GM23338 (cell line): Measurements from ENCODE around the gene CERS5. TPM values are rescaled to one million over a fixed set of nuclear protein-coding genes. Genes with fewer than 3 reads are reported as not detected.

Experiments
- ATAC-seq: fragments of 200-7000 bp; cut with Tn5 transposase; 3 replicates; pipeline ENCODE4 v1.9.1; 2020
- DNase-seq: peaks from one replicate; pipeline ENCODE4 v3.0.0-alpha.2; 2015; ENCODE audit warnings: low spot score
- H2AFZ ChIP-seq: fragments of 200-600 bp; sonication (generic); 2 replicates; pipeline ENCODE4 v1.8.0; 2016; ENCODE audit warnings: antibody characterized with exemption, mild to moderate bottlenecking, moderate library complexity
- H3F3A ChIP-seq: fragments of 200-600 bp; sonication (generic); replicated peaks from 2 replicates; pipeline ENCODE4 v1.8.0; 2017; ENCODE audit warnings: antibody characterized with exemption, mixed run types, low read depth
- H3K27ac ChIP-seq: fragments of 200-600 bp; sonication (generic); 2 replicates; pipeline ENCODE4 v1.6.1; 2016; ENCODE audit warnings: low read depth
- H3K27me3 ChIP-seq: fragments of 200-600 bp; sonication (generic); 2 replicates; pipeline ENCODE4 v1.8.0; 2016; ENCODE audit warnings: mild to moderate bottlenecking, mixed run types, moderate library complexity; ENCODE audit not compliant: insufficient read depth
- H3K36me3 ChIP-seq: fragments of 200-600 bp; sonication (generic); 2 replicates; pipeline ENCODE4 v1.8.0; 2016; ENCODE audit warnings: mild to moderate bottlenecking; ENCODE audit not compliant: insufficient read depth
- H3K4me1 ChIP-seq: fragments of 200-600 bp; sonication (generic); 2 replicates; pipeline ENCODE4 v1.8.0; 2016; ENCODE audit warnings: mild to moderate bottlenecking, moderate library complexity; ENCODE audit not compliant: insufficient read depth
- H3K4me2 ChIP-seq: fragments of 200-600 bp; sonication (generic); 2 replicates; pipeline ENCODE4 v1.7.1; 2017; ENCODE audit warnings: mixed run types
- H3K4me3 ChIP-seq: fragments of 200-600 bp; sonication (generic); 2 replicates; pipeline ENCODE4 v1.6.1; 2016; ENCODE audit warnings: mixed run types
- H3K79me2 ChIP-seq: fragments of 200-600 bp; sonication (generic); replicated peaks from 2 replicates; pipeline ENCODE4 v1.8.0; 2017; ENCODE audit warnings: mild to moderate bottlenecking; ENCODE audit not compliant: insufficient read depth
- H3K9me2 ChIP-seq: fragments of 200-600 bp; sonication (generic); 2 replicates; pipeline ENCODE4 v1.8.0; 2017; ENCODE audit not compliant: insufficient read depth
- H4K20me1 ChIP-seq: fragments of 200-600 bp; sonication (generic); replicated peaks from 2 replicates; pipeline ENCODE4 v1.8.0; 2017; ENCODE audit warnings: mild to moderate bottlenecking; ENCODE audit not compliant: insufficient read depth
- H3K27ac Mint-ChIP-seq: 2 replicates; pipeline ENCODE4 v1.8.0; 2020; ENCODE audit warnings: inconsistent platforms, mild to moderate bottlenecking, moderate library complexity, mixed read lengths
- H3K27me3 Mint-ChIP-seq: 3 replicates; pipeline ENCODE4 v1.8.0; 2022; ENCODE audit warnings: low read depth, mild to moderate bottlenecking, moderate library complexity, mixed read lengths, inconsistent platforms; ENCODE audit not compliant: insufficient read depth, poor library complexity
- H3K36me3 Mint-ChIP-seq: 3 replicates; pipeline ENCODE4 v1.8.0; 2021; ENCODE audit warnings: low read depth, mild to moderate bottlenecking, inconsistent platforms, moderate library complexity, mixed read lengths
- H3K4me1 Mint-ChIP-seq: 3 replicates; pipeline ENCODE4 v1.8.0; 2020; ENCODE audit warnings: mild to moderate bottlenecking, inconsistent platforms, mixed read lengths
- H3K4me3 Mint-ChIP-seq: 3 replicates; pipeline ENCODE4 v1.8.0; 2021; ENCODE audit warnings: moderate library complexity, mild to moderate bottlenecking, inconsistent platforms, mixed read lengths
- H3K9me3 Mint-ChIP-seq: 3 replicates; pipeline ENCODE4 v1.8.0; 2020; ENCODE audit warnings: moderate library complexity, mild to moderate bottlenecking, inconsistent platforms, mixed read lengths
- CREB1 ChIP-seq: fragments of 250-450 bp; sonication (Bioruptor Pico); IDR thresholded peaks from 2 replicates; pipeline ENCODE4 v1.5.0; 2020; ENCODE audit warnings: low read depth, mild to moderate bottlenecking, moderate library complexity
- CTCF ChIP-seq, 2 experiments: fragments of 200-600 bp in 1 of 2; sonication (generic) in 1 of 2; conservative IDR thresholded peaks; 2 replicates each; pipeline versions ENCODE4 v1.5.1 to v1.6.1; 2016 to 2017; ENCODE audit warnings: antibody characterized with exemption in 2 of 2, low read depth in 2 of 2, mild to moderate bottlenecking in 2 of 2, moderate library complexity in 1 of 2
- ETS1 ChIP-seq: IDR thresholded peaks from 2 replicates; pipeline ENCODE4 v1.6.1; 2016; ENCODE audit warnings: antibody characterized with exemption
- EZH2 ChIP-seq: fragments of 200-600 bp; sonication (generic); IDR thresholded peaks from one replicate; pipeline ENCODE4 v1.8.0; 2017; ENCODE audit warnings: antibody characterized with exemption, mild to moderate bottlenecking, low read depth; ENCODE audit not compliant: unreplicated experiment
- EZH2phosphoT487 ChIP-seq: fragments of 200-600 bp; sonication (generic); IDR thresholded peaks from one replicate; pipeline ENCODE4 v1.8.1; 2018; ENCODE audit warnings: antibody characterized with exemption; ENCODE audit not compliant: unreplicated experiment
- JUNB ChIP-seq: IDR thresholded peaks from one replicate; pipeline ENCODE4 v1.6.1; 2016; ENCODE audit warnings: antibody characterized with exemption; ENCODE audit not compliant: unreplicated experiment
- NANOG ChIP-seq: IDR thresholded peaks from 2 replicates; pipeline ENCODE4 v1.6.1; 2016; ENCODE audit warnings: antibody characterized with exemption, borderline replicate concordance
- POLR2AphosphoS5 ChIP-seq: IDR thresholded peaks from 2 replicates; pipeline ENCODE4 v1.6.1; 2016; ENCODE audit warnings: antibody characterized with exemption, low read depth
- REST ChIP-seq: IDR thresholded peaks from one replicate; pipeline ENCODE4 v1.6.1; 2018; ENCODE audit warnings: antibody characterized with exemption; ENCODE audit not compliant: unreplicated experiment
- STAT1 ChIP-seq: IDR thresholded peaks from one replicate; pipeline ENCODE4 v1.6.1; 2016; ENCODE audit warnings: antibody characterized with exemption; ENCODE audit not compliant: unreplicated experiment
- ZNF114 ChIP-seq: fragments of 250-450 bp; sonication (Bioruptor Pico); IDR thresholded peaks from 2 replicates; pipeline ENCODE4 v1.5.0; 2020; ENCODE audit warnings: mild to moderate bottlenecking, moderate library complexity
- ZNF331 ChIP-seq: fragments of 250-450 bp; sonication (Bioruptor Pico); IDR thresholded peaks from 2 replicates; pipeline ENCODE4 v1.5.0; 2020; ENCODE audit warnings: low read depth, mild to moderate bottlenecking, moderate library complexity
- ZNF462 ChIP-seq: fragments of 250-450 bp; sonication (Bioruptor Pico); IDR thresholded peaks from 2 replicates; pipeline ENCODE4 v1.5.0; 2020; ENCODE audit warnings: mild to moderate bottlenecking, moderate library complexity
- polyA plus RNA-seq: library from polyadenylated mRNA; unstranded; fragments of >200 nt; fragmentation: Nextera tagmentation; extraction: Ambion mirVana; gene quantifications from 2 replicates; pipeline ENCODE4 v1.2.1, GENCODE V29; 2016
- total RNA-seq: library from RNA; depleted of rRNA; stranded (reverse); fragments of >200 nt; shearing (Covaris generic); gene quantifications from 2 replicates; pipeline ENCODE4 v1.2.3, GENCODE V29; 2014

CERS5 gene
- total and polyA plus RNA-seq, 2 experiments from 2014 or later = 42.7 to 56.5 TPM

- Mint-ChIP-seq H3K27ac (no peak overlapping the region; the same call in 1 of the 2 replicates), H3K36me3 (peaks cover 11% of the 10 kb centered on the region), H3K4me1 (peaks cover 11% of the 10 kb centered on the region; the same call in 2 of the 3 replicates), H3K9me3 (no peaks in the 10 kb centered on the region; the same call in 2 of the 3 replicates), H3K4me3 (no peak overlapping the region), H3K27me3 (peaks cover 2% of the 10 kb centered on the region)
- H3F3A ChIP-seq = no peaks in the 10 kb centered on the region
- H3K36me3 ChIP-seq = no peaks in the 10 kb centered on the region
- no peak overlapping the region for H3K4me2 ChIP-seq
- DNase-seq (no peak), ATAC-seq (no peak)
- 0 out of 2 replicates have a peak overlapping the region, but pooled peaks have one; percentile 56 for H3K27ac ChIP-seq
- H3K4me1 ChIP-seq = 0 out of 2 replicates have a peak, but pooled peaks cover 16% of the 10 kb centered on the region
- TF ChIP-seq POLR2AphosphoS5 (no peak), ZNF114 (CRISPR knock-in tag) (no peak), ZNF331 (no peak), REST (no peak), CTCF (conservative IDR thresholded peaks at IDR 0.05; ENCODE audit: low read depth in 2 of 2) (no peak), ZNF462 (CRISPR knock-in tag) (no peak), CREB1 (no peak), EZH2phosphoT487 (no peak), EZH2 (no peak), ETS1 (no peak), STAT1 (no peak), NANOG (no peak), JUNB (no peak)
- no peak overlapping the region for H2AFZ ChIP-seq
- no peaks in the 10 kb centered on the region for H3K9me2 ChIP-seq
- peaks cover 80% of the 10 kb centered on the region for H3K79me2 ChIP-seq
- H3K27me3 ChIP-seq = no peaks in the 10 kb centered on the region
- no peak overlapping the region for H3K4me3 ChIP-seq
- peaks cover 5% of the 10 kb centered on the region for H4K20me1 ChIP-seq
Measured at GRCh38 chr12:50213439-50213838, 46.3 kb upstream of the CERS5 start.
